Glomerular visceral epithelial cell (primary cell): Measurements from ENCODE around the gene URGCP.
A peak's percentile ranks its signal among the peaks of the same experiment; 100 is the strongest.
"Not testable (repeated sequence)": the region's sequence is repeated elsewhere in the genome, so short reads cannot be mapped to it uniquely, and the experiment has no call there.

Experiments used
- DNase-seq: peaks from one replicate; pipeline ENCODE4 v3.0.0-alpha.2; 2016; ENCODE audit errors: extremely low spot score

Gene URGCP

DNA sequence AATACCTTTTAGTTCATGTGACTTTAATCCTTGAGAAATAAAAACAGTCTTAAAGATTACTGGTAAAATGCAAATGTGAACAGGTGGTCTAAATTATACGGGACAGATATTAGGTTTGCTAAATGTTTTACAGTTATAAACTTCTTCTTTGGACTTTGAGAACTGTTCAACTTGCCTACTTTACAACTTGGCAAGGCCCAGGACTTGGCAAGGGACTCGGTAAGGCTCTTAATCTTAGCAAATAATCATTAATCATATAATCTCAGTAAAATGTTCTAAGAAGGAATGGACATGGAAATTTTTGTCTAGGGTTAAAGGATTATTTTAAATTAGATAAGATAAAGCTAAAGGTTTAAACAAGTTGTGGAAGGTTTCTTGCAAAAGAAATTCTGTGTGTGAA, 15.0 kb upstream of the URGCP start:
- DNase-seq, result no peak

DNA sequence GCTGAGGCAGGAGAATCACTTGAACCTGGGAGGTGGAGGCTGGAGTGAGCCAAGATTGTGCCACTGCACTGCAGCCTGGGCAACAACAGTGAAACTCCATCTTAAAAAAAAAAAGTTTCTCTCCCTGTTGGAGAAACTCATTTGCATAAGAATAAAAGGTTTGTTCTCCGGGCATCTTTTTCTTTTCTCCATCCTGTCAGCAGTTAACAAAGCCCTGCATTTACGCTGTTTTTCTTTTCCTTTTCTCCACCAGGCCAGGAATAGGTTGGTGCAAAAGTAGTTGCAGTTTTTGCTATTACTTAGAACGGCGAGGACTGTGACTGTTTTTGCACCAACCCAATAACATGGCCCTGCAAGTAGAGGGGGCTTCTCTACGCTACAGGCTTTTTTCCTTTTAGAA, 9.5 kb upstream of the URGCP start:
- DNase-seq, result no peak

GRCh38 chr7:43914795-43915194, 8.4 kb upstream of the URGCP start:
- no peak for DNase-seq

DNA sequence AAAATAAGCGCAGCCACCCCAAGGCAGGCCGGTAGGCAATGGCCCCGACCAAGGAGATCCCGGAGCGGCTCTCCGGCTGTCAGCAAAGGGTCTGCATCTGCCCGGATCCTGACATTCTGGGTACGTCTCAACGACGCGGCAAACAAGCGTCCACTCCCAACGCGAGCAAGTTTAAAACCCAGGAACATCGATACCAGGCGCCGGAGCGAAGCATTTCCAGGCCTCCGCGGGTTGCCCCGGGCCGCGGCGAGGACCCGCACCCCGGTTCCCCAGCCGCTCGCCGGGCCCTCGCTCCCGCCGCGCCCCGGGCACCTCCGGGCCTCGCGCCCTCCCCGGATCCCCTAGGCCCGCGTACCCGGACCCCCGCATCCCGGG, 453 bp downstream of the URGCP start:
- peak; percentile 35 for DNase-seq

GRCh38 chr7:43905209-43905946, 1.0 kb downstream of the URGCP start:
- peak; percentile 31 for DNase-seq

GRCh38 chr7:43904533-43905208, 1.7 kb downstream of the URGCP start:
- DNase-seq, result no peak

DNA sequence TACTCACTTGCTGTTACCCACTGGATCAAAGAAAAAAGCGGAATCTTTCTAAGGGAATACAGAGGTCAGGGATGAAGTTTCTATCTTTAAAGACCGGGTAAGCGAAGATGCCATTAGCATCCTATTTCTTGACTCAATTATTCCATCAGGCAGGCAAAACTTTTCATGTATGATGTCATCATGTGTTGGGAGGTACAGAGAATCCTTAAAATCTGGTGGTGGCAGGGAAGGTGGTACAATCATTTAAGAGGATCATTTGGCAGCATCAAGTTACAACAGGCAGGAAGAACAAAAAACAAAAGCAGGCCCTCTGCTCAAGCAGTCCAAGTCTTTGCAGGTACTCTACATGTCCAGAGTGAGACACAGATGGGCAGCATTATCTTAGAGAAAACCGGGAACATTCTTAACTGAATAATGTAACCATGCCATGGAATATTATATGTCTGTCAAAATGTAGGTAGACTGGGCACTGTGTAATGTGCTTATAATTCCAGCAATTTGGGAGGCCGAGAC, 3.8 kb downstream of the URGCP start:
- DNase-seq, result no peak

DNA sequence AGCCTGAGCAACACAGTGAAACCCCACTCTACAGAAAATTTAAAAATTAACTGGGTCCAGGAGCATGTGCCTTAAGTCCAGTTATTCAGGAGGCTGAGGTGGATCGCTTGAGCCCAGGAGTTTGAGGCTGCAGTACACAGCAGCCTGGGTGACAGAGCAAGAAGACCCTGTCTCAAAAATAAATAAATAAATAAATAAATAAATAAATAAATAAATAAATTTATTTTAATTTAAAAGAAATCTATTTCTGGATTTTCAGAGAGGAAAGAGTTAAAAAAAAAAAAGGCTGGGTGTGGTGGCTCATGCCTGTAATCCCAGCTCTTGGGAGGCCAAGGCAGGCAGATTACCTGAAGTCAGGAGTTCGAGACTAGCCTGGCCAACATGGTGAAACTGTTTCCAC, 7.8 kb downstream of the URGCP start:
- DNase-seq, result not testable (repeated sequence)

- no peak for DNase-seq
Measured at GRCh38 chr7:43895847-43896415, 10.5 kb downstream of the URGCP start.

DNA sequence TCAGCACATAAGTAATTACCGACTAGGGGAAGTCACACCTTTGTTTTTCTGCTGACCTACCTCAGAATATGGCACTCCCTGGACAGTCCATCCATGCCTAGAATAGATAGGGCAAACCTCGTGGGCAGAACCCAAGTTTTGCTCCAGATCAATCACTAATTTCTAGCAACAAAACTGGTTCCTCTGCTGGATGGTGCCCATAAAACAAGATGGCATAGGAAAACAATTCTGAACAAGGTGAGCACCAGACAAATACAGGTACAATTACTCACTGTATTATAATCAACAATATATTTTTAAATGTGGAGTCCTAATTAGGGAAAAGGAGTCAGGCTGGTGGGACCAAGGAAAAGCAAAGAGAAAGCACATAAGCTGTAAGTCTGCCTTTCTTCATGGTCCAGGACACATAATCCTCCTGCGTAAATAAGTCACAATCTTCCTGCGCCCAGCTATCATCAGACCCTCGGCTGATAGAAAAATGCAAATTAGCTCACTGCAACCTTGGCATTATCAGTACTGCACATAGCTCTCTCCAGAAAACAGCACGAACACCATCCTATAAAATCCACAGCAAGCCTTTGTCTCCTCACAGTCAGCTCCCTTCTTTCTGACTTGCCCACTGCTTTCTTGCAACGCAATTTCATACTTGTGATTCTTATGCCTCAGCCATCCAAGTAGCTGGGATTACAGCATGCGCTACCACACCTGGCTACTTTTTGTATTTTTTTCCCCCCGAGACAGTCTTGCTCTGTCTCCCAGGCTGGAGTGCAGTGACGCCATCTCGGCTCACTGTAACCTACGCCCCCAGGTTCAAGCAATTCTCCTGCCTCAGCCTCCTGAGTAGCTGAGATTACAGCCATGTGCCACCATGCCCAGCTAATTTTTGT, 15.1 kb downstream of the URGCP start:
- no peak for DNase-seq

DNA sequence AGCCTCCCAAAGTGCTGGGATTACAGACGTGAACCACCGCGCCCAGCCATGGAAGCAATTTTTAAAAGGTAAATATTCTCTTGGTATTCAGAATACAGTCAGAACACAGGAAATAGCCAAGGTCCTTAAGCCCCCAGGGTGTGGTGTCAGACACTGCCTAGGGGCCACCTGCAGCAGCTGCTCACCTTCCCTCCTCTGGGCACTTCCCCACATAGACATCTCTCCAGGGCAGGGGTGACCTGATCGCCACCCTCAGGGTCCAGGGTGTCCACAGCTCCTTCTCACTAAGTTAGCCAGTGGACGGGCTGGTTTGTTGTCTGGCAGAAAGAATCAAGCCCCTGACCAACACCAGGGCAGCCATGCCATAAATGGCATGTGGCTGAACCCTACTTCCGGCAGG, 15.9 kb downstream of the URGCP start:
- no peak for DNase-seq

DNA sequence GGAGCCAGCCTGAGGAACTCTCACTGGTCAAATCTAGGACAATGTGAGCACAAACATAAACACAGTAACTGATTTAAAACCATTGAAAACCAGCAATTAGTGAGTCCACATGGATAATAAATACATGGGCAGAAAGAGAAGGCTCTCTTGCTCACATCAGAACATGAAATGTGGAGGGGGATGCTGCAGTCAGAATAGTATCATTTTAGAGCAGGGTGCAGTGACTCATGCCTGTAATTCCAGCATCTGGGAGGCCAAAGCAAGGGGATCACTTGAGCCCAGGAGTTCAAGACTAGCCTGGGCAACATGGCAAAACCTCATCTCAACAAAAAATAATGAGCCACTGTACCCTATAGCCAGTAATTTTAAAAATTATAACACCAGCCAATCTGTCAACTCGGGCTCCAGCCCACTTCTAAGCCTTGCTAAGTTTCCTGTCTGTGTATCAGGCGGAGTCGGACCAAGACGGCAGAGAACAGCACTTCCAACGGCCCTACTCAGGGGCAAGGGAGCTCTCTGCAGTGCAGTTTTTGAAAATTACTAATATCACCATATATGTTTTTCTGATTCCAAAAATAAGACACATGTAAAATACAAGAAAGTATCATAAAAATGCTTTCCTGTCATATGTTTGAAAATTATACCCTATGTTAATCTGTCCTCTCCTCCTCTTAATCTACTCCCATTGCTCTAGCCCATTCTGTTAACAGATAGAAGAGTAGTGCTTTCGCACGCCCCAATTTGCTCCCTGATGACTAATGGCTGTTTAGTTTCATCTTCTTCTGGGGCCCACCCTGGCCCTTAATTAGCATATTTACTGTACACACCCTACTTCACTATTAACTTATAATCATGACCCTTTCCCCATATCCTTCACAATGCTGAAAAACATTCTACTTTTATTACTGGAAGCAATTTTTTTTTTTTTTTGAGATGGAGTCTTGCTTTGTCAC, 17.1 kb downstream of the URGCP start:
- no peak for DNase-seq

DNA sequence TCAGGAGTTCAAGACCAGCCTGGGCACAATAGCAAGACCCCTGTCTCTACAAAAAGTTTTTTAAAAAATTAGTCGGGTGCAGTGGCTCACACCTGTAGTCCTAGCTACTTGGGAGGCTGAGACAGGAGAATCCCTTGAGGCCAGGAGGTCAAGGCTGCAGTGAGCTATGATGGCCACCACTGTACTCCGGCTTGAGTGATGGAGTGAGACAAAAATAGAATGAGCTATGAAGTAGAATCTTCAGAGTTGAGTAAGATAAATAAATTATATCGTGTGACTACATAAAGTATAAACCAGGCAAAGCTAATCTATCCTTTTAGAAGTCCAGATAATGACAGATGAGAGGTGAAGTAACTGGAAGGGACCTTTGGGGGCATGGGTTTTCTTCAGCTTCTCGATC, 21.8 kb downstream of the URGCP start:
- no peak for DNase-seq

- no peak for DNase-seq
Measured at GRCh38 chr7:43884209-43884608, 22.2 kb downstream of the URGCP start.

- DNase-seq, result no peak
Measured at GRCh38 chr7:43880596-43880995, 25.8 kb downstream of the URGCP start.

- DNase-seq, result peak; percentile 65
Measured at GRCh38 chr7:43879477-43879876, 26.9 kb downstream of the URGCP start.

GRCh38 chr7:43878867-43879266, 27.5 kb downstream of the URGCP start:
- no peak for DNase-seq

- no peak for DNase-seq
Measured at GRCh38 chr7:43877968-43878864, 28.2 kb downstream of the URGCP start.

- no peak for DNase-seq
Measured at GRCh38 chr7:43876976-43877745, 29.2 kb downstream of the URGCP start.
